Bronchial epithelial cell (primary cell): ENCODE measurements around the gene CDSN. TPM values are rescaled to one million over a fixed set of nuclear protein-coding genes. Genes with fewer than 3 reads are reported as not detected.
"Not testable (repeated sequence)": the region's sequence is repeated elsewhere in the genome, so short reads cannot be mapped to it uniquely, and the experiment has no call there.

Experiments
- DNase-seq: peaks from one replicate; pipeline ENCODE4 v3.0.0-alpha.2; 2010; ENCODE audit warnings: low read depth
- FAIRE-seq: peaks from 2 replicates; lab custom pipeline; 2011; peaks lifted over from hg19 to GRCh38; lab: Jason Lieb, UNC
- H3K27me3 ChIP-seq: 2 replicates; pipeline ENCODE4 v1.5.1; 2011; ENCODE audit warnings: low read length; ENCODE audit not compliant: control insufficient read depth, insufficient read depth
- H3K36me3 ChIP-seq: 2 replicates; pipeline ENCODE4 v1.5.1; 2011; ENCODE audit warnings: low read length; ENCODE audit not compliant: control insufficient read depth, insufficient read depth
- H3K4me3 ChIP-seq: 2 replicates; pipeline ENCODE4 v1.5.1; 2011; ENCODE audit warnings: mild to moderate bottlenecking, low read depth, low read length, control low read depth
- CTCF ChIP-seq: IDR thresholded peaks from 2 replicates; pipeline ENCODE4 v1.5.1; 2011; ENCODE audit warnings: mild to moderate bottlenecking, moderate library complexity, low read length, control low read depth, inconsistent platforms; ENCODE audit not compliant: insufficient read depth, severe bottlenecking
- total RNA-seq: library from RNA; depleted of rRNA; stranded (reverse); fragments of >200 nt; gene quantifications from 2 replicates; pipeline ENCODE4 v1.2.1, GENCODE V29; 2014

CDSN gene
- not detected in 2 replicates for total RNA-seq

GRCh38 chr6:31120151-31120915 lies at the start of gene CDSN:
CDSN (minus strand) TSS chr6:31120446; CDS start chr6:31120419, 27 bp downstream.
- Histone ChIP-seq H3K36me3 (peaks cover 1% of the 10 kb centered on the region), H3K4me3 (no peak within 1 kb of the TSS), H3K27me3 (no peaks in the 10 kb centered on the region)
- FAIRE-seq (no peak), DNase-seq (no peak)
- TF ChIP-seq CTCF, result no peak

DNA sequence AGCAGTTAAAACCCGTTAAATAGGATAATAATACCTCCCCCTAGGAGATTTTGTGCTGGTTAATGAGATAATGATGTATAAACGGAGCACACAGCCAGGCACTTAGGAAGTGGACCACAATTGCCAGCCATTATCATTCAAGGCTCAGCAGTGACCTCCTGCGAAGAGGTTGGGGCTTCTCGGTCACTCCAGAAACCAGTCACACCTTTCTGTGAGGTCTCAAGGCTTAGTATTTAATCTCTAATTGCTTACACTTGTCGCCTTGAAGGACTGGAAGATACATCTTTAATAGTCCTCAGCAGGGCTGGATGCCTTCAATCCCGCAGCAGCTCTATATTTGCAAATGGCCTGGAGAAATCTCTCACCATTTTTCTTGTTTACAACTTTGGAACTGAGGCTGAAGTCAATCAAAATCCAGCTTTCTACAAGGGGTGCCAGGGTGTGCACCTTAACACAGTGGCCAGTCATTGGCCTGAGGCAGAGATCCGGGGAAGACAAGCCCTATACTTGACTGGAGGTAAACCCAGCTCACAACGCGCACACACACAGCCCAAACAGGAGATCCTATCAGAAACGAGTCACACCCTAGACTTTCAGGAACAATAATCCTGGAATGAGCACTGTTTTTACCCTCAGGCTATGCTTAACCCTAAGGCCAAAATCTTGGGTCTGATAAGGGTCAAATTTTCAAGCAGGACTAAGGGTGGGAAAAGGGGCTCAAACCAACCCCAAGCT lies 49.0 kb upstream of the CDSN start:
- no peak for FAIRE-seq

GRCh38 chr6:31168606-31169005 lies 48.4 kb upstream of the CDSN start:
- DNase-seq (no peak), FAIRE-seq (no peak)
- TF ChIP-seq CTCF, result no peak
- Histone ChIP-seq H3K27me3 (no peaks in the 10 kb centered on the region), H3K36me3 (peaks cover 1% of the 10 kb centered on the region), H3K4me3 (no peak overlapping the region)

More for the DNA sequence above, 49.0 kb upstream of the CDSN start:
- Histone ChIP-seq H3K36me3 (peaks cover 1% of the 10 kb centered on the region), H3K4me3 (no peak overlapping the region), H3K27me3 (no peaks in the 10 kb centered on the region)
- TF ChIP-seq CTCF, result no peak
- no peak for DNase-seq

DNA sequence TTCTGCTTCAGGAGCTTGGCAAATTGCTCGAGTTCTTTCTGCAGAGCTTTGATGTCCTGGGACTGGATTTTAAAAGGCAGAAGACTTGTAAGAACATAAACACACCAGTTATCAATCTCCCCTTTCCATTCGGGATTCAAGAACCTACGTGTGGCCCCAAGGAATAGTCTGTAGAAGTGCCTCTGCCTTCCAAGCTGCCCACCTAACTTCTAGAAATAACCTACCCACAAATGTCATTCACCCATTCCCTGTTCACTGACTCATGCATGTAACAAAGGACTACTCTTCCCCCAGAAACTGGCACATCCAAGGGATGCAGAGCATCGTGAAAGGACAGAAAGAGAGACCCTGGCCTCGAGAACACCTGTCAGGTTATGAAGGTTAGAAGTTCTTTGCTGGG lies 45.7 kb upstream of the CDSN start:
- Histone ChIP-seq H3K36me3 (peaks cover 1% of the 10 kb centered on the region), H3K4me3 (no peak overlapping the region), H3K27me3 (no peaks in the 10 kb centered on the region)
- no peak for TF ChIP-seq CTCF
- FAIRE-seq (no peak), DNase-seq (no peak)

DNA sequence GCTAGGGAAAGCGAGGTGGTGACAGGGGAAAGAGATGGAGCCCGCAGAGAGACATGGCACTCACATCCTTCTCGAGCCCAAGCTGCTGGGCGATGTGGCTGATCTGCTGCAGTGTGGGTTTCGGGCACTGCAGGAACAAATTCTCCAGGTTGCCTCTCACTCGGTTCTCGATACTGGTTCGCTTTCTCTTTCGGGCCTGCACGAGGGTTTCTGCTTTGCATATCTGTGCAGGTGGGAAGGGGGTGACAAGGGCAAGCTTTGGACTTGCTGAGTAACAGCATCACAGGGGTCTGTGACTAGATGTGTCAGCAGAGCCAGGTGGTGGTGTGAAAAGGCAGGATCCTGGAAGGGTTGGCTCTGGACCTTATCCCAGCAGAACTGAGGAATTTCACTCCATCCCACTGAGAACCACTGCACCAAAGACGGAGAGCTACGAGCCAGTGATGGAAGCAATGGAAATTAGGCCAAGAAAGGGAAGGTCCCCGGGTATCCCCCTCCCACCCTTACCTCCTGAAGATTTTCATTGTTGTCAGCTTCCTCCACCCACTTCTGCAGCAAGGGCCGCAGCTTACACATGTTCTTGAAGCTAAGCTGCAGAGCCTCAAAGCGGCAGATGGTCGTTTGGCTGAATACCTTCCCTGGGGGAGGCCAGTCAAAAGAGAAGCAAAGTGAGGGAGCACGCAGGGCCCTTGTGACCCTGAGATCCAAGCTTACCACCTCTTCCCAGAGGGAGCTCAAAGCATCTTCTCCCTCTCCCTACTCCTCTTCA lies 45.0 kb upstream of the CDSN start:
- not testable (repeated sequence) for H3K4me3 ChIP-seq, DNase-seq, H3K36me3 ChIP-seq, H3K27me3 ChIP-seq, FAIRE-seq

DNA sequence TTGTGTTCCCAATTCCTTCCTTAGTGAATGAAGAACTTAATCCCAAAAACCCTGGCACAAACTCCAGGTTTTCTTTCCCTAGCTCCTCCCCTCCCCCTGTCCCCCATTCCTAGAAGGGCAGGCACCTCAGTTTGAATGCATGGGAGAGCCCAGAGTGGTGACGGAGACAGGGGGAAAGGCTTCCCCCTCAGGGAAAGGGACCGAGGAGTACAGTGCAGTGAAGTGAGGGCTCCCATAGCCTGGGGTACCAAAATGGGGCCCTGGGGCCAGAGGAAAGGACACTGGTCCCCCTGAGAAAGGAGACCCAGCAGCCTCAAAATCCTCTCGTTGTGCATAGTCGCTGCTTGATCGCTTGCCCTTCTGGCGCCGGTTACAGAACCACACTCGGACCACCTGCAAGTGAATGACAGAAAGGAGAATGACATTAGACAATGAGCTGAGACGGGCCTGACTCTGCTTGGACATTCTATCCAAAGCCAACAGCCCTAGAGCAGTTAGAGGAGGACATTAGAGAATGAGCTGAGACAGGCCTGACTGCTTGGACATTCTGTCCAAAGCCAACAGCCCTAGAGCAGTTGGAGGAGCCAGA lies 44.3 kb upstream of the CDSN start:
- DNase-seq, FAIRE-seq: not testable (repeated sequence)

More for the DNA sequence above, 44.3 kb upstream of the CDSN start:
- H3K27me3 ChIP-seq, H3K36me3 ChIP-seq, H3K4me3 ChIP-seq: not testable (repeated sequence)
